ENCODE results near the gene CYP46A1. TPM values are rescaled to one million over a fixed set of nuclear protein-coding genes. Genes with fewer than 3 reads are reported as not detected.

The CYP46A1 gene
- total RNA-seq, 1 experiment from 2014 or later = 0.59 TPM

DNA sequence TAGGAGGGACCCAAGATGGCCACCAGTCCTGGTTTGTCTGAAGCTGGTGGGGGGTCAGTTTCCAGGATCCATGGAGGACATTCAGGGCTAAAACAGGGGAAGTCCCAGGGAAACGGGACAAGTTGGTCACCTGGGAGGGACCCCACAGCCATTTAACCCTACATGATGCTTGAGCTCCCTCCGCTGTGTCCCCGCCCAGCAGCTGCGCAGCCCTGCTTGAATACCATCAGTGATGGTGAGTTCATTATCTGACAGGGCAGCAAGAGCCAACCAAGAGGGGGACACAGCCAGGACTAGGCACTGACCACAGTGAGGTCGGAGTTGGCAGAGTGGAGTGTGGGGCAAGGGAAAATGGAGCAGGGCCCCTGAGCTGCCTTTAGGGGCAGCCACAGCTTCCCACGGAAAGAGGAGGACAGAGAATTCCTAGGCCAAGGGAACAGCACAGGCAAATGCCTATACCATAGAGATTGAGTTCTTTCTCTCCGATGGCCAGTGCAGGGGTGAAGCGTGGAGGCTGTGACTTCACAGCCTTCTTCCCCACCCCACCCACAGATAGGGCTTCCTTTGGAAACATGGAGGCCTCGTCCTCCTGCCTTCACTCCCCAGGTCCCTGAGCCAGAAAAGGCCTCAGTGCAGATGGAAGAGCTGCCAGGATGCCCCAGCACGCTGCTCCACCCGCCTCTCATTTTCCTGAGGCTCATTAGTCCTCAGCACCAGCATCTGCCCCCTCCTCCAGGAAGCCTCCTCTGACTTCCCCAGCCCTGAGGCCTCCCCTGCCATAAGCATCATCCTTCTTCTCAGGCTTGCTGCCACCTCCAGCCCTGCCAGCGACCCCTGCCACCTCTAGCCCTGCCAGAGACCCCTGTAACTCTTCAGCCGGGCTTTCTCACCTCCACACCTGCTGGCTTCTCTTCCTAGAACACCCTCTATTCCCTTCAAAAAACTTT lies 51.4 kb downstream of the CYP46A1 start:
- Histone ChIP-seq H2AFZ (ENCODE audit: low read length) (no peak overlapping the region), H3K27ac (ENCODE audit: insufficient read length, low read depth, low read length) (no peak overlapping the region), H3K9ac (ENCODE audit: extremely low read depth, insufficient read length, low read length) (no peak overlapping the region), H4K91ac (ENCODE audit: insufficient read length, low read depth, low read length) (no peak overlapping the region), H3K23ac (ENCODE audit: insufficient read length, low read depth, low read length) (no peak overlapping the region), H3K4ac (ENCODE audit: low read depth, low read length) (no peak overlapping the region), H3K9me3 (ENCODE audit: control insufficient read depth, low read depth, low read length) (no peaks in the 10 kb centered on the region), H3K23me2 (ENCODE audit: insufficient read length, low read depth, low read length, poor library complexity, severe bottlenecking) (peaks cover 3% of the 10 kb centered on the region), H3K14ac (ENCODE audit: insufficient read depth, low read length) (no peak overlapping the region), H2BK12ac (ENCODE audit: insufficient read length, low read depth, low read length) (no peak overlapping the region), H3K27me3 (ENCODE audit: insufficient read depth, low read length) (no peaks in the 10 kb centered on the region), H4K5ac (ENCODE audit: insufficient read length, low read depth, low read length) (no peak overlapping the region), H3K4me2 (ENCODE audit: insufficient read depth, insufficient read length, low read length) (no peak overlapping the region), H2BK15ac (ENCODE audit: low read depth, low read length) (no peak overlapping the region), H3K4me1 (ENCODE audit: insufficient read depth, low read length) (no peaks in the 10 kb centered on the region), H2BK20ac (ENCODE audit: low read depth, low read length, poor library complexity, severe bottlenecking) (no peak overlapping the region), H3K56ac (ENCODE audit: insufficient read length, low read depth, low read length) (no peak overlapping the region), H2BK5ac (ENCODE audit: insufficient read length, low read length) (no peak overlapping the region), H4K20me1 (ENCODE audit: control insufficient read depth, insufficient read depth, insufficient read length) (no peaks in the 10 kb centered on the region), H3K79me1 (ENCODE audit: insufficient read depth, low read depth, low read length, poor library complexity, severe bottlenecking) (no peaks in the 10 kb centered on the region), H3T11ph (ENCODE audit: low read length) (no peak overlapping the region), H2BK120ac (ENCODE audit: low read depth, low read length, poor library complexity, severe bottlenecking) (no peak overlapping the region), H4K8ac (replicated peaks; ENCODE audit: insufficient read length, low read depth, low read length) (no peak overlapping the region), H3K79me2 (ENCODE audit: insufficient read depth, low read length) (no peaks in the 10 kb centered on the region), H2AK5ac (ENCODE audit: insufficient read length, low read length) (no peak overlapping the region), H3K18ac (ENCODE audit: insufficient read length, low read depth, low read length) (no peak overlapping the region)
- Mint-ChIP-seq H3K27me3 (ENCODE audit: low read depth) (peaks cover 3% of the 10 kb centered on the region; the same call in 1 of the 2 replicates), H3K27ac (no peak overlapping the region; a peak in 1 of 7 replicates), H3K4me1 (peaks cover 2 to 20% of the 10 kb centered on the region in 2 experiments; a peak in 3 of 4 replicates), H3K4me3 (no peak overlapping the region; a peak in 1 of 5 replicates), H3K36me3 (ENCODE audit: insufficient read depth in 1 of 3, low read depth in 3 of 3) (no peaks in the 10 kb centered on the region), H3K9me3 (no peaks in the 10 kb centered on the region; a peak in 1 of 5 replicates)
- no CpG with 5 or more reads among the region's 13 CpGs for WGBS (ENCODE audit: extremely low coverage, insufficient read length, low lambda C conversion rate)
- no peak for TF ChIP-seq CTCF (conservative IDR thresholded peaks at IDR 0.05)
- DNase-seq = no peak

Data from H9 (cell line).